CD4-positive, alpha-beta T cell treated with Interleukin-15 for 1 hour (primary cell): Measurements from ENCODE around the gene MRPS2.
"Not testable (repeated sequence)": the region's sequence is repeated elsewhere in the genome, so short reads cannot be mapped to it uniquely, and the experiment has no call there.

Experiments used
- DNase-seq: peaks from one replicate; pipeline ENCODE4 v3.0.0-alpha.2; 2020

The MRPS2 gene

GRCh38 chr9:135516132-135516860 lies 15.8 kb downstream of the MRPS2 start:
- no peak for DNase-seq

- no peak for DNase-seq
Measured at GRCh38 chr9:135517407-135517822, 16.9 kb downstream of the MRPS2 start.

- DNase-seq: no peak
Measured at GRCh38 chr9:135519179-135519971, 18.9 kb downstream of the MRPS2 start.

GRCh38 chr9:135520916-135521607 lies 20.6 kb downstream of the MRPS2 start, which contains the start of gene LCN1:
LCN1 (plus strand) TSS chr9:135521440; CDS start chr9:135521498, 58 bp downstream.
- no peak for DNase-seq

- DNase-seq: no peak
Measured at GRCh38 chr9:135521608-135522095, 21.2 kb downstream of the MRPS2 start.

GRCh38 chr9:135522137-135522877 lies 21.8 kb downstream of the MRPS2 start:
- no peak for DNase-seq

GRCh38 chr9:135522931-135523330 lies 22.4 kb downstream of the MRPS2 start:
- DNase-seq: no peak

GRCh38 chr9:135523521-135524129 lies 23.1 kb downstream of the MRPS2 start:
- DNase-seq: no peak

GRCh38 chr9:135524130-135524861 lies 23.8 kb downstream of the MRPS2 start:
- no peak for DNase-seq

GRCh38 chr9:135525241-135526088 lies 25.0 kb downstream of the MRPS2 start:
- no peak for DNase-seq

GRCh38 chr9:135526089-135526729 lies 25.7 kb downstream of the MRPS2 start:
- no peak for DNase-seq

- no peak for DNase-seq
Measured at GRCh38 chr9:135526730-135527571, 26.5 kb downstream of the MRPS2 start.

GRCh38 chr9:135528842-135529435 lies 28.5 kb downstream of the MRPS2 start:
- DNase-seq: not testable (repeated sequence)

- DNase-seq: no peak
Measured at GRCh38 chr9:135530146-135530545, 29.7 kb downstream of the MRPS2 start.

- no peak for DNase-seq
Measured at GRCh38 chr9:135531096-135531495, 30.6 kb downstream of the MRPS2 start.

- no peak for DNase-seq
Measured at GRCh38 chr9:135533113-135533512, 32.6 kb downstream of the MRPS2 start.

GRCh38 chr9:135533674-135534073 lies 33.2 kb downstream of the MRPS2 start:
- no peak for DNase-seq

- DNase-seq: not testable (repeated sequence)
Measured at GRCh38 chr9:135534192-135534711, 33.8 kb downstream of the MRPS2 start.
